Natural killer cell (primary cell): Measurements from ENCODE around the gene PGRMC2. TPM values are rescaled to one million over a fixed set of nuclear protein-coding genes. Genes with fewer than 3 reads are reported as not detected.
"Not testable (repeated sequence)": the region's sequence is repeated elsewhere in the genome, so short reads cannot be mapped to it uniquely, and the experiment has no call there.

Source experiments
- ATAC-seq, 3 donors: fragments of 150-1000 bp in 2 of 3; fragments of 200-7000 bp in 1 of 3; cut with Tn5 transposase; 1 replicate in 1 of 3; 2 replicates in 2 of 3; pipeline ENCODE4 v1.10.0; 2021; ENCODE audit warnings: mild to moderate bottlenecking in 2 of 3, moderate library complexity in 2 of 3
- DNase-seq, 2 donors: peaks; one replicate each; pipeline versions ENCODE4 v3.0.0 to v3.0.0-alpha.2; 2013 to 2021; ENCODE audit warnings: mixed read lengths in 1 of 2
- H3K27ac ChIP-seq: one replicate; pipeline ENCODE4 v1.5.1; 2013; ENCODE audit warnings: mild to moderate bottlenecking, low read length
- H3K27me3 ChIP-seq: one replicate; pipeline ENCODE4 v1.6.1; 2013; ENCODE audit warnings: low read length; ENCODE audit not compliant: control insufficient read depth, insufficient read depth
- H3K36me3 ChIP-seq: one replicate; pipeline ENCODE4 v1.6.1; 2013; ENCODE audit warnings: low read length; ENCODE audit not compliant: control insufficient read depth, insufficient read depth
- H3K4me1 ChIP-seq: one replicate; pipeline ENCODE4 v1.6.1; 2013; ENCODE audit warnings: low read length; ENCODE audit not compliant: control insufficient read depth, insufficient read depth
- H3K4me3 ChIP-seq: one replicate; pipeline ENCODE4 v1.5.1; 2013; ENCODE audit warnings: low read length
- H3K9me3 ChIP-seq: one replicate; pipeline ENCODE4 v1.6.1; 2013; ENCODE audit warnings: low read length; ENCODE audit not compliant: control insufficient read depth, insufficient read depth
- H3K27ac Mint-ChIP-seq, 2 donors: one replicate each; pipeline ENCODE4 v1.8.0; 2022; ENCODE audit warnings: mild to moderate bottlenecking in 2 of 2, mixed read lengths in 2 of 2, moderate library complexity in 1 of 2
- H3K27me3 Mint-ChIP-seq, 2 donors: one replicate each; pipeline ENCODE4 v1.8.0; 2022; ENCODE audit warnings: low read depth in 2 of 2, mixed read lengths in 2 of 2
- H3K36me3 Mint-ChIP-seq: one replicate; pipeline ENCODE4 v1.8.0; 2022; ENCODE audit warnings: mixed read lengths
- H3K4me1 Mint-ChIP-seq, 2 donors: one replicate each; pipeline ENCODE4 v1.8.0; 2022; ENCODE audit warnings: mixed read lengths in 2 of 2
- H3K4me3 Mint-ChIP-seq: one replicate; pipeline ENCODE4 v1.8.0; 2022; ENCODE audit warnings: mild to moderate bottlenecking, moderate library complexity, mixed read lengths
- H3K9me3 Mint-ChIP-seq, 2 donors: one replicate each; pipeline ENCODE4 v1.8.0; 2022; ENCODE audit warnings: mixed read lengths in 2 of 2
- CTCF ChIP-seq: fragments of 200-600 bp; IDR thresholded peaks from one replicate; pipeline ENCODE4 v1.8.0; 2022; ENCODE audit warnings: antibody characterized with exemption
- WGBS: methylation state at CpG from one replicate; pipeline ENCODE4 v1.1.7; 2013; ENCODE audit warnings: missing lambda C conversion rate; ENCODE audit not compliant: insufficient coverage; 5-methylcytosine and 5-hydroxymethylcytosine counted together
- intact Hi-C: fragments of 100-400 bp; cut with micrococcal nuclease; formaldehyde crosslinking; loops from one replicate; pipeline ENCODE4 v1.14.2; 2022
- total RNA-seq, 4 donors: library from RNA; stranded (reverse); fragments of 120-200 nt in 1 of 4; gene quantifications; one replicate each; pipeline versions ENCODE4 v1.2.3 to v1.2.4, GENCODE V29; 2013 to 2022

The PGRMC2 gene
- total RNA-seq, 3 donors from 2014 or later (not counting 1 experiment from before 2014, with no cell fraction given): 42.0 to 58.6 (median 53.2) TPM

GRCh38 chr4:128275346-128275745 lies 12.3 kb downstream of the PGRMC2 start:
- ATAC-seq (no peak), DNase-seq (no peak)
- intact Hi-C loops: no loop called here
- Mint-ChIP-seq H3K4me3 (no peak overlapping the region), H3K27me3 (no peaks in the 10 kb centered on the region), H3K9me3 (no peaks in the 10 kb centered on the region), H3K4me1 (peaks cover 0 to 6% of the 10 kb centered on the region in 2 donors), H3K36me3 (peaks cover 10% of the 10 kb centered on the region), H3K27ac (no peak overlapping the region)
- H3K9me3 ChIP-seq: no peaks in the 10 kb centered on the region
- H3K27me3 ChIP-seq: no peaks in the 10 kb centered on the region
- TF ChIP-seq CTCF: no peak
- H3K36me3 ChIP-seq: peaks cover 15% of the 10 kb centered on the region
- H3K4me3 ChIP-seq: no peak overlapping the region
- no peaks in the 10 kb centered on the region for H3K4me1 ChIP-seq
- H3K27ac ChIP-seq: no peak overlapping the region

GRCh38 chr4:128271551-128271950 lies 16.1 kb downstream of the PGRMC2 start:
- intact Hi-C loops: no loop called here
- H3K36me3 Mint-ChIP-seq: peaks cover 10% of the 10 kb centered on the region
- DNase-seq (no peak), ATAC-seq (no peak)
- no peak overlapping the region for H3K4me3 Mint-ChIP-seq
- H3K4me1 ChIP-seq: no peaks in the 10 kb centered on the region
- H3K9me3 ChIP-seq: no peaks in the 10 kb centered on the region
- no CpG with 5 or more reads among the region's 1 CpG for WGBS
- no peak overlapping the region for H3K27ac Mint-ChIP-seq
- H3K4me1 Mint-ChIP-seq: no peaks in the 10 kb centered on the region
- no peak overlapping the region for H3K27ac ChIP-seq
- H3K27me3 Mint-ChIP-seq: no peaks in the 10 kb centered on the region
- H3K36me3 ChIP-seq: peaks cover 26% of the 10 kb centered on the region
- no peaks in the 10 kb centered on the region for H3K9me3 Mint-ChIP-seq
- no peak overlapping the region for H3K4me3 ChIP-seq
- TF ChIP-seq CTCF: no peak
- H3K27me3 ChIP-seq: no peaks in the 10 kb centered on the region

GRCh38 chr4:128268970-128269369 lies 18.6 kb downstream of the PGRMC2 start:
- Histone ChIP-seq H3K27ac (no peak overlapping the region), H3K27me3 (no peaks in the 10 kb centered on the region), H3K4me3 (no peak overlapping the region), H3K4me1 (no peaks in the 10 kb centered on the region), H3K36me3 (peaks cover 26% of the 10 kb centered on the region), H3K9me3 (peaks cover 16% of the 10 kb centered on the region)
- no peak for DNase-seq
- Mint-ChIP-seq H3K36me3 (peaks cover 17% of the 10 kb centered on the region), H3K4me3 (no peak overlapping the region), H3K27me3 (no peaks in the 10 kb centered on the region), H3K27ac (no peak overlapping the region), H3K4me1 (no peaks in the 10 kb centered on the region), H3K9me3 (peaks cover 0 to 3% of the 10 kb centered on the region in 2 donors)
- no peak for TF ChIP-seq CTCF
- intact Hi-C loops: no loop called here
- no peak for ATAC-seq
- 99% methylated on average over 4 of the region's 5 CpGs for WGBS

- Histone ChIP-seq H3K4me3 (no peak overlapping the region), H3K4me1 (no peaks in the 10 kb centered on the region), H3K27me3 (no peaks in the 10 kb centered on the region), H3K9me3 (peaks cover 16% of the 10 kb centered on the region), H3K27ac (no peak overlapping the region), H3K36me3 (peaks cover 26% of the 10 kb centered on the region)
- Mint-ChIP-seq H3K4me1 (no peaks in the 10 kb centered on the region), H3K4me3 (no peak overlapping the region), H3K9me3 (peaks cover 2 to 6% of the 10 kb centered on the region in 2 donors), H3K36me3 (peaks cover 17% of the 10 kb centered on the region), H3K27me3 (no peaks in the 10 kb centered on the region), H3K27ac (no peak overlapping the region)
- DNase-seq (no peak), ATAC-seq (no peak)
- TF ChIP-seq CTCF: no peak
- WGBS: 92% methylated on average over 2 of the region's 2 CpGs
- intact Hi-C loops: no loop called here
Measured at GRCh38 chr4:128267745-128268144, 19.9 kb downstream of the PGRMC2 start.

- H3K27me3 Mint-ChIP-seq, H3K27ac Mint-ChIP-seq, H3K27ac ChIP-seq, DNase-seq, H3K4me1 ChIP-seq, H3K4me3 ChIP-seq, ATAC-seq, intact Hi-C loops, H3K9me3 Mint-ChIP-seq, H3K27me3 ChIP-seq, H3K4me1 Mint-ChIP-seq, H3K4me3 Mint-ChIP-seq: not testable (repeated sequence)
- Histone ChIP-seq H3K9me3 (peaks cover 16% of the 10 kb centered on the region), H3K36me3 (peaks cover 26% of the 10 kb centered on the region)
- 100% methylated on average over 2 of the region's 3 CpGs for WGBS
- H3K36me3 Mint-ChIP-seq: peaks cover 17% of the 10 kb centered on the region
Measured at GRCh38 chr4:128267171-128267570, 20.4 kb downstream of the PGRMC2 start.
